ENCODE results near the gene DNAH11. TPM values are rescaled to one million over a fixed set of nuclear protein-coding genes. Genes with fewer than 3 reads are reported as not detected.

DNAH11 gene
- total and polyA plus RNA-seq, 2 donors (not counting 1 experiment from before 2014, with no cell fraction given) = 0.33 to 0.34 TPM

- Histone ChIP-seq H3K9me3 (ENCODE audit: control insufficient read depth, insufficient read depth, low read depth, low read length) (no peaks in the 10 kb centered on the region), H3K9ac (ENCODE audit: insufficient read depth, low read length) (no peak overlapping the region), H3K4me2 (ENCODE audit: extremely low read depth, insufficient read depth, low read length) (no peak overlapping the region), H3K4me1 (ENCODE audit: control insufficient read depth, extremely low read depth, insufficient read depth, low read length) (no peaks in the 10 kb centered on the region), H3K36me3 (ENCODE audit: control insufficient read depth, insufficient read depth, low read length) (no peaks in the 10 kb centered on the region), H3K79me2 (ENCODE audit: control insufficient read depth, insufficient read depth, low read length) (no peaks in the 10 kb centered on the region), H4K20me1 (ENCODE audit: control insufficient read depth, extremely low read depth, insufficient read depth, low read length) (no peaks in the 10 kb centered on the region), H3K4me3 (replicated peaks in 1 of 4; ENCODE audit: control extremely low read depth in 1 of 4, insufficient read depth in 1 of 4, low read depth in 3 of 4, low read length in 4 of 4) (no peak overlapping the region), H2AFZ (ENCODE audit: low read length) (no peak overlapping the region), H3K27me3 (ENCODE audit: control insufficient read depth, insufficient read depth, low read length) (no peaks in the 10 kb centered on the region), H3K27ac (ENCODE audit: insufficient read depth, low read length) (no peak overlapping the region)
- TF ChIP-seq EZH2 (IDR thresholded peaks at IDR 0.05; ENCODE audit: low read length, missing control alignments) = no peak
- TF ChIP-seq, protein P1, sequence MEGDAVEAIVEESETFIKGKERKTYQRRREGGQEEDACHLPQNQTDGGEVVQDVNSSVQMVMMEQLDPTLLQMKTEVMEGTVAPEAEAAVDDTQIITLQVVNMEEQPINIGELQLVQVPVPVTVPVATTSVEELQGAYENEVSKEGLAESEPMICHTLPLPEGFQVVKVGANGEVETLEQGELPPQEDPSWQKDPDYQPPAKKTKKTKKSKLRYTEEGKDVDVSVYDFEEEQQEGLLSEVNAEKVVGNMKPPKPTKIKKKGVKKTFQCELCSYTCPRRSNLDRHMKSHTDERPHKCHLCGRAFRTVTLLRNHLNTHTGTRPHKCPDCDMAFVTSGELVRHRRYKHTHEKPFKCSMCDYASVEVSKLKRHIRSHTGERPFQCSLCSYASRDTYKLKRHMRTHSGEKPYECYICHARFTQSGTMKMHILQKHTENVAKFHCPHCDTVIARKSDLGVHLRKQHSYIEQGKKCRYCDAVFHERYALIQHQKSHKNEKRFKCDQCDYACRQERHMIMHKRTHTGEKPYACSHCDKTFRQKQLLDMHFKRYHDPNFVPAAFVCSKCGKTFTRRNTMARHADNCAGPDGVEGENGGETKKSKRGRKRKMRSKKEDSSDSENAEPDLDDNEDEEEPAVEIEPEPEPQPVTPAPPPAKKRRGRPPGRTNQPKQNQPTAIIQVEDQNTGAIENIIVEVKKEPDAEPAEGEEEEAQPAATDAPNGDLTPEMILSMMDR (conservative IDR thresholded peaks at IDR 0.05 in 1 of 2, IDR thresholded peaks at IDR 0.05 in 1 of 2; ENCODE audit: low read depth in 1 of 2, low read length in 2 of 2) = no peak
- no peak for DNase-seq (ENCODE audit: low read depth in 2 of 2)
Observed at GRCh38 chr7:21805791-21806190, 263.0 kb downstream of the DNAH11 start.

GRCh38 chr7:21806388-21806787 is 263.5 kb downstream of the DNAH11 start:
- Histone ChIP-seq H3K27ac (ENCODE audit: insufficient read depth, low read length) (no peak overlapping the region), H3K36me3 (ENCODE audit: control insufficient read depth, insufficient read depth, low read length) (no peaks in the 10 kb centered on the region), H3K4me2 (ENCODE audit: extremely low read depth, insufficient read depth, low read length) (no peak overlapping the region), H3K9ac (ENCODE audit: insufficient read depth, low read length) (no peak overlapping the region), H3K4me1 (ENCODE audit: control insufficient read depth, extremely low read depth, insufficient read depth, low read length) (no peaks in the 10 kb centered on the region), H3K27me3 (ENCODE audit: control insufficient read depth, insufficient read depth, low read length) (no peaks in the 10 kb centered on the region), H3K79me2 (ENCODE audit: control insufficient read depth, insufficient read depth, low read length) (no peaks in the 10 kb centered on the region), H2AFZ (ENCODE audit: low read length) (no peak overlapping the region), H3K9me3 (ENCODE audit: control insufficient read depth, insufficient read depth, low read depth, low read length) (no peaks in the 10 kb centered on the region), H3K4me3 (replicated peaks in 1 of 4; ENCODE audit: control extremely low read depth in 1 of 4, insufficient read depth in 1 of 4, low read depth in 3 of 4, low read length in 4 of 4) (no peak overlapping the region), H4K20me1 (ENCODE audit: control insufficient read depth, extremely low read depth, insufficient read depth, low read length) (no peaks in the 10 kb centered on the region)
- TF ChIP-seq EZH2 (IDR thresholded peaks at IDR 0.05; ENCODE audit: low read length, missing control alignments) = no peak
- TF ChIP-seq, protein P1 (conservative IDR thresholded peaks at IDR 0.05 in 1 of 2, IDR thresholded peaks at IDR 0.05 in 1 of 2; ENCODE audit: low read depth in 1 of 2, low read length in 2 of 2) = no peak
- no peak for DNase-seq (ENCODE audit: low read depth in 2 of 2)

DNA sequence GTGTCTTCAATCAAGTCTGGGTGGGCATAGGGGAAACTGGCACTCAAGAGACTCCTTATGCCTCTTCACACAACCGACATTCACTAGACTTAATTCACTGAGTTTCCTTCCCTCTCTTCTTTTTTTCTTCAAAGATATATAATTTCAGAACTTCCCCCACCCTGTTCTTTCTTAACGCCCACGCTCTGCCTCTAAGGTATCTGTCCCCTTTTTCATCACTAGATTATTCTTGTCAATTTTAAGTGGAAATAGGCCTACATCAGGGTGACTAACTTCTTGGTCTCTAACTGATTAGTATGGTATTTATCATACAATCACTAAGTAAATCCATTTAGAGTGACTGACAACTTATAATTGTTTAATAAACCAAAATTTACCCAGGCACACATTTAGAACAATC is 276.2 kb downstream of the DNAH11 start:
- no peak for DNase-seq (ENCODE audit: low read depth in 2 of 2)
- Histone ChIP-seq H3K79me2 (ENCODE audit: control insufficient read depth, insufficient read depth, low read length) (no peaks in the 10 kb centered on the region), H3K4me3 (replicated peaks in 1 of 4; ENCODE audit: control extremely low read depth in 1 of 4, insufficient read depth in 1 of 4, low read depth in 3 of 4, low read length in 4 of 4) (no peak overlapping the region), H3K4me2 (ENCODE audit: extremely low read depth, insufficient read depth, low read length) (no peak overlapping the region), H3K27ac (ENCODE audit: insufficient read depth, low read length) (no peak overlapping the region), H3K4me1 (ENCODE audit: control insufficient read depth, extremely low read depth, insufficient read depth, low read length) (no peaks in the 10 kb centered on the region), H3K36me3 (ENCODE audit: control insufficient read depth, insufficient read depth, low read length) (no peaks in the 10 kb centered on the region), H3K9me3 (ENCODE audit: control insufficient read depth, insufficient read depth, low read depth, low read length) (no peaks in the 10 kb centered on the region), H2AFZ (ENCODE audit: low read length) (no peak overlapping the region), H3K27me3 (ENCODE audit: control insufficient read depth, insufficient read depth, low read length) (no peaks in the 10 kb centered on the region), H4K20me1 (ENCODE audit: control insufficient read depth, extremely low read depth, insufficient read depth, low read length) (no peaks in the 10 kb centered on the region), H3K9ac (ENCODE audit: insufficient read depth, low read length) (no peak overlapping the region)
- TF ChIP-seq, protein P1 (conservative IDR thresholded peaks at IDR 0.05 in 1 of 2, IDR thresholded peaks at IDR 0.05 in 1 of 2; ENCODE audit: low read depth in 1 of 2, low read length in 2 of 2) = no peak
- TF ChIP-seq EZH2 (IDR thresholded peaks at IDR 0.05; ENCODE audit: low read length, missing control alignments) = no peak

All from fibroblast of lung (primary cell).